H1 (cell line): Measurements from ENCODE around the gene PRDM2. TPM values are rescaled to one million over a fixed set of nuclear protein-coding genes. Genes with fewer than 3 reads are reported as not detected.

Source experiments
- CTCF ChIA-PET: fragments of 300-600 bp; sonication (Branson Sonifier 250); formaldehyde crosslinking; loops from one replicate; lab custom pipeline; 2021; ENCODE audit not compliant: partially characterized antibody; lab: Charles Lee
- POLR2A ChIA-PET: fragments of 300-600 bp; sonication (Branson Sonifier 250); formaldehyde crosslinking; loops from one replicate; lab custom pipeline; 2021; ENCODE audit warnings: inconsistent platforms; ENCODE audit not compliant: partially characterized antibody; lab: Charles Lee
- DNase-seq, 2 experiments: peaks; one replicate each; pipeline versions ENCODE4 v3.0.0 to v3.0.0-alpha.2; 2010 to 2022; ENCODE audit warnings: low spot score in 2 of 2, low read depth in 1 of 2, mixed read lengths in 1 of 2
- FAIRE-seq: peaks from 2 replicates; lab custom pipeline; 2011; peaks lifted over from hg19 to GRCh38; lab: Jason Lieb, UNC
- H2AFZ ChIP-seq: 2 replicates; pipeline ENCODE4 v1.8.1; 2012; ENCODE audit warnings: low read length, inconsistent platforms
- H2AK5ac ChIP-seq: 2 replicates; pipeline ENCODE4 v1.6.1; 2013; ENCODE audit warnings: low read depth, low read length
- H2BK120ac ChIP-seq: replicated peaks from 2 replicates; pipeline ENCODE3; 2013; ENCODE audit warnings: low read depth, low read length, inconsistent platforms
- H2BK12ac ChIP-seq: 2 replicates; pipeline ENCODE4 v1.6.1; 2013; ENCODE audit warnings: low read depth, low read length
- H2BK15ac ChIP-seq: 2 replicates; pipeline ENCODE4 v1.6.1; 2013; ENCODE audit warnings: low read length
- H2BK20ac ChIP-seq: 2 replicates; pipeline ENCODE4 v1.6.1; 2013; ENCODE audit warnings: low read length
- H2BK5ac ChIP-seq: 2 replicates; pipeline ENCODE4 v1.6.1; 2013; ENCODE audit warnings: low read depth, low read length
- H3K14ac ChIP-seq: 2 replicates; pipeline ENCODE4 v1.6.1; 2013; ENCODE audit warnings: inconsistent platforms; ENCODE audit not compliant: insufficient read length
- H3K18ac ChIP-seq: 2 replicates; pipeline ENCODE4 v1.6.1; 2013; ENCODE audit warnings: low read length; ENCODE audit errors: extremely low read depth
- H3K23ac ChIP-seq: 2 replicates; pipeline ENCODE4 v1.6.1; 2013; ENCODE audit warnings: inconsistent platforms; ENCODE audit not compliant: insufficient read length
- H3K23me2 ChIP-seq: 2 replicates; pipeline ENCODE4 v1.6.1; 2013; ENCODE audit warnings: low read depth, low read length
- H3K27ac ChIP-seq: 2 replicates; pipeline ENCODE4 v1.6.1; 2011; ENCODE audit warnings: low read depth, low read length, inconsistent platforms
- H3K27me3 ChIP-seq, 4 experiments: replicated peaks in 1 of 4; 1 replicate in 1 of 4; 2 replicates in 3 of 4; pipeline versions ENCODE4 v1.6.1 to v1.8.1; 2011 to 2013; ENCODE audit warnings: low read length in 3 of 4, mild to moderate bottlenecking in 3 of 4, inconsistent platforms in 2 of 4, mixed read lengths in 2 of 4, moderate library complexity in 1 of 4; ENCODE audit not compliant: control insufficient read depth in 3 of 4, insufficient read depth in 3 of 4; ENCODE audit errors: extremely low read depth in 1 of 4
- H3K36me3 ChIP-seq, 4 experiments: 2 replicates each; pipeline versions ENCODE4 v1.6.1 to v1.8.1; 2011 to 2013; ENCODE audit warnings: mild to moderate bottlenecking in 4 of 4, low read length in 3 of 4, moderate library complexity in 2 of 4, control low read depth in 1 of 4, inconsistent platforms in 1 of 4; ENCODE audit not compliant: insufficient read depth in 4 of 4, control insufficient read depth in 2 of 4
- H3K4ac ChIP-seq: replicated peaks from 2 replicates; pipeline ENCODE3; 2013; ENCODE audit warnings: low read length, low read depth, mixed read lengths, inconsistent platforms; ENCODE audit not compliant: insufficient read length
- H3K4me1 ChIP-seq, 4 experiments: replicated peaks in 1 of 4; 1 replicate in 1 of 4; 2 replicates in 3 of 4; pipeline versions ENCODE4 v1.6.1 to v1.8.1; 2011 to 2013; ENCODE audit warnings: low read length in 3 of 4, inconsistent platforms in 2 of 4, mixed read lengths in 1 of 4; ENCODE audit not compliant: insufficient read depth in 4 of 4, control insufficient read depth in 3 of 4
- H3K4me2 ChIP-seq, 2 experiments: 2 replicates each; pipeline versions ENCODE4 v1.6.1 to v1.8.1; 2011 to 2013; ENCODE audit warnings: low read depth in 2 of 2, low read length in 2 of 2, control low read depth in 1 of 2, inconsistent platforms in 1 of 2, mild to moderate bottlenecking in 1 of 2; ENCODE audit not compliant: insufficient read depth in 1 of 2
- H3K4me3 ChIP-seq, 4 experiments: fragments of 200-600, 300-600 bp in 1 of 4; sonication (generic), shearing (Covaris generic), sonication (Bioruptor Twin) in 1 of 4; 2 replicates each; pipeline versions ENCODE4 v1.5.1 to v1.8.1; 2011 to 2016; ENCODE audit warnings: low read length in 4 of 4, low read depth in 3 of 4, control low read depth in 2 of 4, inconsistent platforms in 2 of 4, mild to moderate bottlenecking in 2 of 4, mixed read lengths in 1 of 4, moderate library complexity in 1 of 4; ENCODE audit not compliant: insufficient read depth in 2 of 4; ENCODE audit errors: extremely low read depth in 1 of 4
- H3K56ac ChIP-seq: replicated peaks from 2 replicates; pipeline ENCODE3; 2013; ENCODE audit warnings: low read depth, mild to moderate bottlenecking, mixed read lengths, low read length, inconsistent platforms; ENCODE audit not compliant: insufficient read length
- H3K79me1 ChIP-seq: 2 replicates; pipeline ENCODE4 v1.6.1; 2013; ENCODE audit warnings: low read depth, low read length, control low read depth
- H3K79me2 ChIP-seq, 2 experiments: 2 replicates each; pipeline versions ENCODE4 v1.6.1 to v1.8.1; 2012 to 2013; ENCODE audit warnings: low read length in 2 of 2, mild to moderate bottlenecking in 2 of 2, inconsistent platforms in 1 of 2; ENCODE audit not compliant: insufficient read depth in 2 of 2, control insufficient read depth in 1 of 2
- H3K9ac ChIP-seq, 4 experiments: replicated peaks in 1 of 4; 1 replicate in 1 of 4; 2 replicates in 3 of 4; pipeline versions ENCODE4 v1.6.1 to v1.8.1; 2011 to 2013; ENCODE audit warnings: low read depth in 3 of 4, low read length in 3 of 4, control low read depth in 2 of 4, mild to moderate bottlenecking in 2 of 4, moderate library complexity in 2 of 4, inconsistent platforms in 1 of 4; ENCODE audit errors: extremely low read depth in 1 of 4
- H3K9me3 ChIP-seq, 2 experiments: 2 replicates each; pipeline versions ENCODE4 v1.6.1 to v1.8.1; 2012 to 2013; ENCODE audit warnings: mild to moderate bottlenecking in 2 of 2, moderate library complexity in 2 of 2, control low read depth in 1 of 2, inconsistent platforms in 1 of 2, low read depth in 1 of 2, low read length in 1 of 2, mixed read lengths in 1 of 2; ENCODE audit not compliant: insufficient read depth in 2 of 2
- H4K20me1 ChIP-seq, 2 experiments: replicated peaks in 1 of 2; 2 replicates each; pipeline versions ENCODE3 to v1.8.1; 2011 to 2013; ENCODE audit warnings: inconsistent platforms in 2 of 2, low read length in 2 of 2, mild to moderate bottlenecking in 1 of 2; ENCODE audit not compliant: insufficient read depth in 2 of 2, control insufficient read depth in 1 of 2
- H4K5ac ChIP-seq: 2 replicates; pipeline ENCODE4 v1.6.1; 2013; ENCODE audit warnings: low read length, low read depth, mixed read lengths, inconsistent platforms; ENCODE audit not compliant: insufficient read length
- H4K8ac ChIP-seq: 2 replicates; pipeline ENCODE4 v1.8.0; 2013; ENCODE audit warnings: mild to moderate bottlenecking, moderate library complexity, low read length, inconsistent platforms; ENCODE audit not compliant: insufficient read depth; ENCODE audit errors: extremely low read depth
- H4K91ac ChIP-seq: replicated peaks from 2 replicates; pipeline ENCODE3; 2013; ENCODE audit warnings: low read length, mixed read lengths, inconsistent platforms; ENCODE audit not compliant: insufficient read length
- BCL11A ChIP-seq, 2 experiments: IDR thresholded peaks; one replicate each; pipeline ENCODE4 v1.6.1; 2011; ENCODE audit warnings: low read depth in 2 of 2, low read length in 2 of 2, mild to moderate bottlenecking in 2 of 2
- CTBP2 ChIP-seq: IDR thresholded peaks from 2 replicates; pipeline ENCODE4 v1.7.0; 2011; ENCODE audit warnings: borderline replicate concordance, mild to moderate bottlenecking, moderate library complexity, mixed read lengths, low read length; ENCODE audit not compliant: insufficient read depth, insufficient read length
- EP300 ChIP-seq, 2 experiments: IDR thresholded peaks; 1 replicate in 1 of 2; 2 replicates in 1 of 2; pipeline ENCODE4 v1.6.1; 2011 to 2012; ENCODE audit warnings: low read depth in 2 of 2, low read length in 2 of 2, mild to moderate bottlenecking in 2 of 2, borderline replicate concordance in 1 of 2, inconsistent platforms in 1 of 2, moderate library complexity in 1 of 2
- FOSL1 ChIP-seq: IDR thresholded peaks from 2 replicates; pipeline ENCODE4 v1.6.1; 2011; ENCODE audit warnings: mild to moderate bottlenecking, low read depth, low read length, moderate library complexity; ENCODE audit not compliant: insufficient read depth
- GTF2F1 ChIP-seq: IDR thresholded peaks from 2 replicates; pipeline ENCODE4 v1.6.1; 2012; ENCODE audit warnings: low read depth, low read length, improper control_type of control experiment, borderline replicate concordance
- JUND ChIP-seq: IDR thresholded peaks from 2 replicates; pipeline ENCODE4 v1.6.1; 2011; ENCODE audit warnings: mild to moderate bottlenecking, improper control_type of control experiment, low read length
- KDM4A ChIP-seq: IDR thresholded peaks from one replicate; pipeline ENCODE4 v1.7.1; 2012; ENCODE audit warnings: low read depth, mild to moderate bottlenecking, moderate library complexity, low read length, inconsistent platforms; ENCODE audit not compliant: severe bottlenecking
- RFX5 ChIP-seq: IDR thresholded peaks from 2 replicates; pipeline ENCODE4 v1.6.1; 2011; ENCODE audit warnings: low read depth, low read length, improper control_type of control experiment, borderline replicate concordance
- RXRA ChIP-seq: IDR thresholded peaks from 2 replicates; pipeline ENCODE4 v1.6.1; 2011; ENCODE audit warnings: low read depth, mild to moderate bottlenecking, low read length, moderate library complexity; ENCODE audit not compliant: insufficient read depth
- SIN3A ChIP-seq, 2 experiments: IDR thresholded peaks in 1 of 2; conservative IDR thresholded peaks in 1 of 2; 2 replicates each; pipeline ENCODE4 v1.6.1; 2011 to 2012; ENCODE audit warnings: low read length in 2 of 2, improper control_type of control experiment in 1 of 2, low read depth in 1 of 2, mild to moderate bottlenecking in 1 of 2
- SIRT6 ChIP-seq: IDR thresholded peaks from one replicate; pipeline ENCODE4 v1.7.1; 2012; ENCODE audit warnings: low read length, inconsistent platforms
- SP1 ChIP-seq: IDR thresholded peaks from 2 replicates; pipeline ENCODE4 v1.6.1; 2011; ENCODE audit warnings: low read depth, low read length
- SP2 ChIP-seq: IDR thresholded peaks from 2 replicates; pipeline ENCODE4 v1.6.1; 2012; ENCODE audit warnings: mild to moderate bottlenecking, low read length, inconsistent platforms
- SUZ12 ChIP-seq: fragments of 200-600 bp; sonication (generic); IDR thresholded peaks from 2 replicates; pipeline ENCODE4 v1.6.1; 2012; ENCODE audit warnings: mild to moderate bottlenecking, inconsistent platforms, low read length, moderate library complexity, mixed read lengths
- YY1 ChIP-seq: IDR thresholded peaks from 2 replicates; pipeline ENCODE4 v1.6.1; 2011; ENCODE audit warnings: low read depth, mild to moderate bottlenecking, low read length
- WGBS, 2 experiments: shearing (Covaris generic) in 1 of 2; methylation state at CpG; one replicate each; pipeline versions ENCODE4 v1.1.6 to v1.1.7; 2013 to 2015; ENCODE audit warnings: low lambda C conversion rate in 2 of 2, mixed read lengths in 2 of 2, inconsistent platforms in 1 of 2, low coverage in 1 of 2, missing lambda C conversion rate in 1 of 2; ENCODE audit not compliant: insufficient replicate concordance in 2 of 2, insufficient coverage in 1 of 2, insufficient read length in 1 of 2; ENCODE audit errors: extremely low coverage in 1 of 2, missing lambda C conversion rate in 1 of 2; 5-methylcytosine and 5-hydroxymethylcytosine counted together
- polyA plus RNA-seq, 7 experiments: library from polyadenylated mRNA; depleted of rRNA in 3 of 7; stranded (reverse) in 5 of 7; unstranded in 2 of 7; fragments of >200 nt in 5 of 7; fragments of 200-250 nt in 2 of 7; gene quantifications; 1 replicate in 5 of 7; 2 replicates in 1 of 7; 4 replicates in 1 of 7; pipeline versions ENCODE4 v1.2.1 to v1.2.3, GENCODE V29; 2011 to 2013; ENCODE audit warnings: missing spikeins in 2 of 7, mixed read lengths in 2 of 7
- total RNA-seq: library from RNA; stranded (reverse); fragmentation: NEBNext Ultra II Directional; extraction: Animal tissue kit (Norgen Biotek cat#: 25700); gene quantifications from 2 replicates; pipeline ENCODE4 v1.2.1, GENCODE V29; 2021

The PRDM2 gene
- total and polyA plus RNA-seq, 2 of the 8 experiments (the other 6 are each of a cell fraction or from before 2014, with no cell fraction given) = 5.8 to 21.2 TPM

- H4K8ac ChIP-seq = no peak overlapping the region
- FAIRE-seq (no peak), DNase-seq (no peak)
- no peak overlapping the region for H3K14ac ChIP-seq
- H3K9me3 ChIP-seq = peaks cover 0 to 2% of the 10 kb centered on the region in 2 experiments; a peak in 1 of 4 replicates
- no peak overlapping the region for H3K23ac ChIP-seq
- no peak overlapping the region for H2AFZ ChIP-seq
- H3K56ac ChIP-seq = no peak overlapping the region
- no peaks in the 10 kb centered on the region for H3K79me1 ChIP-seq
- H2BK5ac ChIP-seq = no peak overlapping the region
- H3K27me3 ChIP-seq = no peaks in the 10 kb centered on the region
- H3K18ac ChIP-seq = no peak overlapping the region
- H3K36me3 ChIP-seq = no peaks in the 10 kb centered on the region
- H3K27ac ChIP-seq = no peak overlapping the region
- H4K20me1 ChIP-seq = no peaks in the 10 kb centered on the region
- no peaks in the 10 kb centered on the region for H3K79me2 ChIP-seq
- no peaks in the 10 kb centered on the region for H3K23me2 ChIP-seq
- no peak overlapping the region for H4K5ac ChIP-seq
- CTCF ChIA-PET = interaction anchor here (2.5 kb wide), 1 partner anchor 12 kb away, joined by 7 read pairs; no protein-coding TSS in a partner anchor
- H2BK120ac ChIP-seq = no peak overlapping the region
- H3K9ac ChIP-seq = no peak overlapping the region
- no peak overlapping the region for H2BK20ac ChIP-seq
- no peak overlapping the region for H3K4me2 ChIP-seq
- H2AK5ac ChIP-seq = no peak overlapping the region
- H3K4ac ChIP-seq = no peak overlapping the region
- H4K91ac ChIP-seq = no peak overlapping the region
- no peaks in the 10 kb centered on the region for H3K4me1 ChIP-seq
- H2BK15ac ChIP-seq = no peak overlapping the region
- 73% methylated on average over 1 of the region's 1 CpG; no CpG with 5 or more reads in 1 of the 2 experiments for WGBS, 2 experiments
- no peak overlapping the region for H3K4me3 ChIP-seq
- POLR2A ChIA-PET = no interaction called here
- no peak overlapping the region for H2BK12ac ChIP-seq
- TF ChIP-seq GTF2F1 = no peak
- no peak for TF ChIP-seq RFX5
- TF ChIP-seq SP1 = no peak
- TF ChIP-seq YY1 = no peak
- TF ChIP-seq SIRT6 = no peak
- TF ChIP-seq JUND = no peak
- no peak for TF ChIP-seq SP2
- TF ChIP-seq FOSL1 = no peak
- no peak for TF ChIP-seq CTBP2
- no peak for TF ChIP-seq RXRA
- no peak for TF ChIP-seq EP300 (IDR thresholded peaks at IDR 0.05; ENCODE audit: borderline replicate concordance in 1 of 2, low read depth in 2 of 2, low read length in 2 of 2)
- TF ChIP-seq KDM4A = no peak
- TF ChIP-seq BCL11A (IDR thresholded peaks at IDR 0.05; ENCODE audit: low read depth in 2 of 2, low read length in 2 of 2) = no peak
- TF ChIP-seq SIN3A (conservative IDR thresholded peaks at IDR 0.05 in 1 of 2, IDR thresholded peaks at IDR 0.05 in 1 of 2; ENCODE audit: low read depth in 1 of 2, low read length in 2 of 2) = no peak
- TF ChIP-seq SUZ12 = no peak
Observed at GRCh38 chr1:13677896-13678295, 22.1 kb upstream of the PRDM2 start.
